HS-27A (cell line): Measurements from ENCODE around the gene LBR.

ENCODE experiments used
- DNase-seq: peaks from one replicate; pipeline ENCODE4 v3.0.0-alpha.2; 2012; ENCODE audit warnings: low read depth, missing footprints

Gene LBR

GRCh38 chr1:225373155-225373554, 54.7 kb downstream of the LBR start:
- no peak for DNase-seq

- no peak for DNase-seq
Measured at GRCh38 chr1:225371366-225372010, 56.4 kb downstream of the LBR start.

GRCh38 chr1:225368036-225368552, 59.7 kb downstream of the LBR start:
- no peak for DNase-seq

- no peak for DNase-seq
Measured at GRCh38 chr1:225366552-225366951, 61.3 kb downstream of the LBR start.

GRCh38 chr1:225366018-225366417, 61.8 kb downstream of the LBR start:
- no peak for DNase-seq

GRCh38 chr1:225364439-225364838, 63.4 kb downstream of the LBR start:
- no peak for DNase-seq

- no peak for DNase-seq
Measured at GRCh38 chr1:225362805-225363204, 65.0 kb downstream of the LBR start.

- DNase-seq, result no peak
Measured at GRCh38 chr1:225361176-225361575, 66.7 kb downstream of the LBR start.

GRCh38 chr1:225360119-225360518, 67.7 kb downstream of the LBR start:
- DNase-seq, result no peak

GRCh38 chr1:225355863-225356262, 72.0 kb downstream of the LBR start:
- DNase-seq, result no peak

GRCh38 chr1:225354906-225355305, 72.9 kb downstream of the LBR start:
- DNase-seq, result no peak
